Measurements from ENCODE around the gene SDS. TPM values are rescaled to one million over a fixed set of nuclear protein-coding genes. Genes with fewer than 3 reads are reported as not detected.

The SDS gene
- total and polyA plus RNA-seq, 2 of the 13 experiments (the other 11 are each of a cell fraction or from before 2014, with no cell fraction given): not detected

- TF ChIP-seq, protein P1, sequence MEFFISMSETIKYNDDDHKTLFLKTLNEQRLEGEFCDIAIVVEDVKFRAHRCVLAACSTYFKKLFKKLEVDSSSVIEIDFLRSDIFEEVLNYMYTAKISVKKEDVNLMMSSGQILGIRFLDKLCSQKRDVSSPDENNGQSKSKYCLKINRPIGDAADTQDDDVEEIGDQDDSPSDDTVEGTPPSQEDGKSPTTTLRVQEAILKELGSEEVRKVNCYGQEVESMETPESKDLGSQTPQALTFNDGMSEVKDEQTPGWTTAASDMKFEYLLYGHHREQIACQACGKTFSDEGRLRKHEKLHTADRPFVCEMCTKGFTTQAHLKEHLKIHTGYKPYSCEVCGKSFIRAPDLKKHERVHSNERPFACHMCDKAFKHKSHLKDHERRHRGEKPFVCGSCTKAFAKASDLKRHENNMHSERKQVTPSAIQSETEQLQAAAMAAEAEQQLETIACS (CRISPR knock-in tag; IDR thresholded peaks at IDR 0.05): 0 out of 2 replicates have a peak, but pooled peaks have one; percentile 34
- TF ChIP-seq HNRNPLL (IDR thresholded peaks at IDR 0.05; ENCODE audit: low read depth, low read length, poor library complexity, severe bottlenecking): no peak
- no peak for TF ChIP-seq NR1H2 (CRISPR knock-in tag; IDR thresholded peaks at IDR 0.05; ENCODE audit: borderline replicate concordance, low read depth)
- TF ChIP-seq ZNF513 (CRISPR knock-in tag; conservative IDR thresholded peaks at IDR 0.05): no peak
- TF ChIP-seq ZBED4 (CRISPR knock-in tag; IDR thresholded peaks at IDR 0.05; ENCODE audit: borderline replicate concordance): peak; percentile 47; the same call in 1 of the 2 replicates
- TF ChIP-seq SPEN (CRISPR knock-in tag; IDR thresholded peaks at IDR 0.05; ENCODE audit: low read depth): peak; percentile 61
- TF ChIP-seq ZNF468 (CRISPR knock-in tag; IDR thresholded peaks at IDR 0.05): no peak
- TF ChIP-seq ZNF343 (CRISPR knock-in tag; IDR thresholded peaks at IDR 0.05): peak; percentile 42; the same call in 1 of the 2 replicates
- no peak for TF ChIP-seq U2AF1 (optimal IDR thresholded peaks at IDR 0.05; ENCODE audit: low read depth, low read length)
- no peak for TF ChIP-seq ISX (CRISPR knock-in tag; conservative IDR thresholded peaks at IDR 0.05)
- TF ChIP-seq XBP1 (CRISPR knock-in tag; IDR thresholded peaks at IDR 0.05): no peak
- no peak for TF ChIP-seq EP300 (IDR thresholded peaks at IDR 0.05; ENCODE audit: low read depth in 2 of 2, low read length in 2 of 2)
- no peak for TF ChIP-seq EP300 (CRISPR knock-in tag; IDR thresholded peaks at IDR 0.05; ENCODE audit: borderline replicate concordance)
- no peak for TF ChIP-seq MBD4 (IDR thresholded peaks at IDR 0.05; ENCODE audit: borderline replicate concordance, low read length)
- no peak for TF ChIP-seq NCOA1 (CRISPR knock-in tag; IDR thresholded peaks at IDR 0.05)
- no peak for TF ChIP-seq ZNF317 (CRISPR knock-in tag; IDR thresholded peaks at IDR 0.05)
- no peak for TF ChIP-seq ZNF354B (CRISPR knock-in tag; IDR thresholded peaks at IDR 0.05)
- TF ChIP-seq ZNF256 (CRISPR knock-in tag; conservative IDR thresholded peaks at IDR 0.05): 0 out of 2 replicates have a peak, but pooled peaks have one; percentile 25
- no peak for TF ChIP-seq ZFP36L2 (CRISPR knock-in tag; IDR thresholded peaks at IDR 0.05)
- TF ChIP-seq, protein P2, sequence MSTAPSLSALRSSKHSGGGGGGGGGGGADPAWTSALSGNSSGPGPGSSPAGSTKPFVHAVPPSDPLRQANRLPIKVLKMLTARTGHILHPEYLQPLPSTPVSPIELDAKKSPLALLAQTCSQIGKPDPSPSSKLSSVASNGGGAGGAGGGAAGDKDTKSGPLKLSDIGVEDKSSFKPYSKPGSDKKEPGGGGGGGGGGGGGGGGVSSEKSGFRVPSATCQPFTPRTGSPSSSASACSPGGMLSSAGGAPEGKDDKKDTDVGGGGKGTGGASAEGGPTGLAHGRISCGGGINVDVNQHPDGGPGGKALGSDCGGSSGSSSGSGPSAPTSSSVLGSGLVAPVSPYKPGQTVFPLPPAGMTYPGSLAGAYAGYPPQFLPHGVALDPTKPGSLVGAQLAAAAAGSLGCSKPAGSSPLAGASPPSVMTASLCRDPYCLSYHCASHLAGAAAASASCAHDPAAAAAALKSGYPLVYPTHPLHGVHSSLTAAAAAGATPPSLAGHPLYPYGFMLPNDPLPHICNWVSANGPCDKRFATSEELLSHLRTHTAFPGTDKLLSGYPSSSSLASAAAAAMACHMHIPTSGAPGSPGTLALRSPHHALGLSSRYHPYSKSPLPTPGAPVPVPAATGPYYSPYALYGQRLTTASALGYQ (CRISPR knock-in tag; IDR thresholded peaks at IDR 0.05): no peak
- no peak for TF ChIP-seq ZNF678 (CRISPR knock-in tag; IDR thresholded peaks at IDR 0.05)
- no peak for TF ChIP-seq SRSF4 (IDR thresholded peaks at IDR 0.05; ENCODE audit: low read depth, low read length, poor library complexity, severe bottlenecking)
Observed at GRCh38 chr12:113358381-113359132, 45.1 kb downstream of the SDS start, which contains the start of gene PLBD2 (continued).
